ENCODE results near the gene OR51B2. TPM values are rescaled to one million over a fixed set of nuclear protein-coding genes. Genes with fewer than 3 reads are reported as not detected.

Gene OR51B2
- total and polyA plus RNA-seq, 2 of the 13 experiments (the other 11 are each of a cell fraction or from before 2014, with no cell fraction given): not detected

GRCh38 chr11:5283882-5284281 is 40.2 kb downstream of the OR51B2 start:
- no TSS peak for BruUV-seq (replicated peaks)
- TF ChIP-seq ZMAT5 (CRISPR knock-in tag; IDR thresholded peaks at IDR 0.05; ENCODE audit: borderline replicate concordance, low read depth): no peak
- TF ChIP-seq BRD4 (CRISPR knock-in tag; IDR thresholded peaks at IDR 0.05): no peak
- TF ChIP-seq TOPORS (CRISPR knock-in tag; IDR thresholded peaks at IDR 0.05): no peak
- TF ChIP-seq TEAD3 (CRISPR knock-in tag; optimal IDR thresholded peaks at IDR 0.05; ENCODE audit: borderline replicate concordance): no peak
- no peak for TF ChIP-seq THRA (CRISPR knock-in tag; IDR thresholded peaks at IDR 0.05; ENCODE audit: borderline replicate concordance)
- TF ChIP-seq, protein P1, sequence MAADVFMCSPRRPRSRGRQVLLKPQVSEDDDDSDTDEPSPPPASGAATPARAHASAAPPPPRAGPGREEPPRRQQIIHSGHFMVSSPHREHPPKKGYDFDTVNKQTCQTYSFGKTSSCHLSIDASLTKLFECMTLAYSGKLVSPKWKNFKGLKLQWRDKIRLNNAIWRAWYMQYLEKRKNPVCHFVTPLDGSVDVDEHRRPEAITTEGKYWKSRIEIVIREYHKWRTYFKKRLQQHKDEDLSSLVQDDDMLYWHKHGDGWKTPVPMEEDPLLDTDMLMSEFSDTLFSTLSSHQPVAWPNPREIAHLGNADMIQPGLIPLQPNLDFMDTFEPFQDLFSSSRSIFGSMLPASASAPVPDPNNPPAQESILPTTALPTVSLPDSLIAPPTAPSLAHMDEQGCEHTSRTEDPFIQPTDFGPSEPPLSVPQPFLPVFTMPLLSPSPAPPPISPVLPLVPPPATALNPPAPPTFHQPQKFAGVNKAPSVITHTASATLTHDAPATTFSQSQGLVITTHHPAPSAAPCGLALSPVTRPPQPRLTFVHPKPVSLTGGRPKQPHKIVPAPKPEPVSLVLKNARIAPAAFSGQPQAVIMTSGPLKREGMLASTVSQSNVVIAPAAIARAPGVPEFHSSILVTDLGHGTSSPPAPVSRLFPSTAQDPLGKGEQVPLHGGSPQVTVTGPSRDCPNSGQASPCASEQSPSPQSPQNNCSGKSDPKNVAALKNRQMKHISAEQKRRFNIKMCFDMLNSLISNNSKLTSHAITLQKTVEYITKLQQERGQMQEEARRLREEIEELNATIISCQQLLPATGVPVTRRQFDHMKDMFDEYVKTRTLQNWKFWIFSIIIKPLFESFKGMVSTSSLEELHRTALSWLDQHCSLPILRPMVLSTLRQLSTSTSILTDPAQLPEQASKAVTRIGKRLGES (CRISPR knock-in tag; IDR thresholded peaks at IDR 0.05; ENCODE audit: borderline replicate concordance): no peak
- no peak for TF ChIP-seq SALL2 (CRISPR knock-in tag; IDR thresholded peaks at IDR 0.05)
- TF ChIP-seq FOXA1 (IDR thresholded peaks at IDR 0.05): no peak
- TF ChIP-seq FOXA1 (CRISPR knock-in tag; IDR thresholded peaks at IDR 0.05): no peak
- Histone ChIP-seq H3K4me1 (ENCODE audit: insufficient read depth, low read length) (no peaks in the 10 kb centered on the region), H3K4me3 (replicated peaks in 1 of 3; ENCODE audit: insufficient read depth in 1 of 3, low read depth in 2 of 3, low read length in 3 of 3) (no peak overlapping the region), H3K9me3 (ENCODE audit: low read length) (no peaks in the 10 kb centered on the region), H3K27ac (ENCODE audit: extremely low read length, insufficient read depth, low read length) (no peak overlapping the region), H3K36me3 (replicated peaks in 1 of 2; ENCODE audit: control insufficient read depth in 1 of 2, insufficient read depth in 2 of 2, low read length in 2 of 2) (no peaks in the 10 kb centered on the region), H3K27me3 (ENCODE audit: control insufficient read depth in 1 of 2, insufficient read depth in 2 of 2, low read length in 2 of 2) (no peaks in the 10 kb centered on the region), H2AFZ (ENCODE audit: low read length) (no peak overlapping the region), H3K79me2 (ENCODE audit: insufficient read depth, low read length) (no peaks in the 10 kb centered on the region), H4K20me1 (ENCODE audit: insufficient read depth, low read length) (no peaks in the 10 kb centered on the region), H3K9ac (ENCODE audit: insufficient read depth, low read depth, low read length) (no peak overlapping the region), H3K4me2 (ENCODE audit: low read depth, low read length) (no peak overlapping the region)
- CTCF ChIA-PET (ENCODE audit: low intra/inter-chr PET ratio, low total read pairs): no interaction called here
- intact Hi-C loops (cut with micrococcal nuclease; ENCODE audit: unreplicated experiment) (no loop called here), in situ Hi-C loops (cut with HindIII; ENCODE audit: extremely low pct_ligation_motif_present, low pct_unique_long_range_greater_than_20kb) (no loop called here)
- no peak for FAIRE-seq
- WGBS (ENCODE audit: low lambda C conversion rate): 0% methylated on average over 1 of the region's 1 CpG
- ATAC-seq: no peak
- POLR2A ChIA-PET: no interaction called here
- no peak for DNase-seq (ENCODE audit: low spot score)

Measured in HepG2 (cell line).